Peyer's patch (tissue), 4 donors: ENCODE measurements around the gene BLVRA.

Source experiments
- POLR2A ChIP-seq, 2 donors: fragments of 450-650 bp; IDR thresholded peaks; one replicate each; pipeline ENCODE4 v1.5.1; 2017; ENCODE audit warnings: antibody characterized with exemption in 2 of 2, mild to moderate bottlenecking in 2 of 2, moderate library complexity in 2 of 2
- TF ChIP-seq, protein P1 (sequence below), 6 experiments: fragments of 450-650 bp in 4 of 6; fragments of 200-600 bp in 2 of 6; sonication (generic) in 1 of 6; IDR thresholded peaks; one replicate each; pipeline ENCODE4 v1.5.1; 2017 to 2019; ENCODE audit warnings: antibody characterized with exemption in 6 of 6, mild to moderate bottlenecking in 3 of 6, moderate library complexity in 1 of 6

DNA sequence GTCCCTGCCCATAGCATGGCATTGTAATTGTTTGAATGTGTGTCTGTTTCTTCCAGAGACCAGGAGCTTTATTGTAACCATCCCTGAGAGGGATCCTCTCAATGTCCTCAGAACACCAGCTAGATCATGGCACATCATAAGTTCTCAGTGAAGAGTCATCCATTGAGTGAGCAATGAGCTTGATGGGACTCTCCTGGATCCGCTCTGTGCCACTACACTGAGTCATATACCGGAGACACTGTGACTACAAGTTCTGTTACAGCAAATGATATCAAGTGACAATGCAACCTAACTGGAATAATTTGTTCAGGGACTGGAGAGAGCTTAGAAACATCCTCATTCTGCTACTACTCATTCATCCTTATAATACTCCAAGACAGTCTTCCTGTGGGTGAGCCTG, 85.8 kb downstream of the BLVRA start:
- TF ChIP-seq POLR2A (IDR thresholded peaks at IDR 0.05), result no peak
- TF ChIP-seq, protein P1, sequence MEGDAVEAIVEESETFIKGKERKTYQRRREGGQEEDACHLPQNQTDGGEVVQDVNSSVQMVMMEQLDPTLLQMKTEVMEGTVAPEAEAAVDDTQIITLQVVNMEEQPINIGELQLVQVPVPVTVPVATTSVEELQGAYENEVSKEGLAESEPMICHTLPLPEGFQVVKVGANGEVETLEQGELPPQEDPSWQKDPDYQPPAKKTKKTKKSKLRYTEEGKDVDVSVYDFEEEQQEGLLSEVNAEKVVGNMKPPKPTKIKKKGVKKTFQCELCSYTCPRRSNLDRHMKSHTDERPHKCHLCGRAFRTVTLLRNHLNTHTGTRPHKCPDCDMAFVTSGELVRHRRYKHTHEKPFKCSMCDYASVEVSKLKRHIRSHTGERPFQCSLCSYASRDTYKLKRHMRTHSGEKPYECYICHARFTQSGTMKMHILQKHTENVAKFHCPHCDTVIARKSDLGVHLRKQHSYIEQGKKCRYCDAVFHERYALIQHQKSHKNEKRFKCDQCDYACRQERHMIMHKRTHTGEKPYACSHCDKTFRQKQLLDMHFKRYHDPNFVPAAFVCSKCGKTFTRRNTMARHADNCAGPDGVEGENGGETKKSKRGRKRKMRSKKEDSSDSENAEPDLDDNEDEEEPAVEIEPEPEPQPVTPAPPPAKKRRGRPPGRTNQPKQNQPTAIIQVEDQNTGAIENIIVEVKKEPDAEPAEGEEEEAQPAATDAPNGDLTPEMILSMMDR (IDR thresholded peaks at IDR 0.05), result no peak
